Mesendoderm (in vitro differentiated cells): ENCODE results near the gene IL26.
"Not testable (repeated sequence)": the region's sequence is repeated elsewhere in the genome, so short reads cannot be mapped to it uniquely, and the experiment has no call there.

Source experiments
- DNase-seq: peaks from one replicate; pipeline ENCODE4 v3.0.0; 2013
- H2AK5ac ChIP-seq: 2 replicates; pipeline ENCODE4 v1.6.1; 2013; ENCODE audit warnings: low read length, inconsistent platforms
- H2BK120ac ChIP-seq: 2 replicates; pipeline ENCODE4 v1.6.1; 2013; ENCODE audit warnings: low read depth, mild to moderate bottlenecking, low read length, moderate library complexity, mixed read lengths
- H2BK15ac ChIP-seq: replicated peaks from 2 replicates; pipeline ENCODE4 v1.6.1; 2013; ENCODE audit warnings: low read depth, mild to moderate bottlenecking, moderate library complexity
- H2BK5ac ChIP-seq: 2 replicates; pipeline ENCODE4 v1.6.1; 2013; ENCODE audit warnings: low read length, inconsistent platforms
- H3K18ac ChIP-seq: 2 replicates; pipeline ENCODE4 v1.6.1; 2013; ENCODE audit warnings: mild to moderate bottlenecking, low read length, mixed read lengths
- H3K23ac ChIP-seq: one replicate; pipeline ENCODE4 v1.6.1; 2013; ENCODE audit warnings: low read length
- H3K27ac ChIP-seq: 2 replicates; pipeline ENCODE4 v1.5.1; 2013; ENCODE audit warnings: low read depth, mild to moderate bottlenecking, inconsistent platforms, low read length, moderate library complexity
- H3K27me3 ChIP-seq: 2 replicates; pipeline ENCODE4 v1.6.1; 2013; ENCODE audit warnings: low read length, control low read depth, mild to moderate bottlenecking, inconsistent platforms; ENCODE audit not compliant: insufficient read depth, poor library complexity
- H3K36me3 ChIP-seq: 2 replicates; pipeline ENCODE4 v1.6.1; 2013; ENCODE audit warnings: low read length, inconsistent platforms; ENCODE audit not compliant: control insufficient read depth, insufficient read depth
- H3K4ac ChIP-seq: one replicate; pipeline ENCODE4 v1.6.1; 2013; ENCODE audit warnings: low read depth, mild to moderate bottlenecking, low read length, moderate library complexity
- H3K4me1 ChIP-seq: 2 replicates; pipeline ENCODE4 v1.6.1; 2013; ENCODE audit warnings: low read depth, low read length, inconsistent platforms; ENCODE audit not compliant: control insufficient read depth
- H3K4me2 ChIP-seq: 2 replicates; pipeline ENCODE4 v1.6.1; 2013; ENCODE audit warnings: low read length
- H3K4me3 ChIP-seq: 2 replicates; pipeline ENCODE4 v1.5.1; 2013; ENCODE audit warnings: mild to moderate bottlenecking, low read length
- H3K56ac ChIP-seq: one replicate; pipeline ENCODE4 v1.6.1; 2013; ENCODE audit warnings: low read length
- H3K79me1 ChIP-seq: 2 replicates; pipeline ENCODE4 v1.6.1; 2013; ENCODE audit warnings: low read length, inconsistent platforms
- H3K79me2 ChIP-seq: 2 replicates; pipeline ENCODE4 v1.6.1; 2013; ENCODE audit warnings: mild to moderate bottlenecking, low read length; ENCODE audit not compliant: control insufficient read depth, insufficient read depth
- H3K9ac ChIP-seq: 2 replicates; pipeline ENCODE4 v1.6.1; 2013; ENCODE audit warnings: low read length, inconsistent platforms
- H4K5ac ChIP-seq: one replicate; pipeline ENCODE4 v1.6.1; 2013; ENCODE audit warnings: low read length
- H4K8ac ChIP-seq: one replicate; pipeline ENCODE4 v1.6.1; 2013; ENCODE audit warnings: low read depth, mild to moderate bottlenecking, control low read depth, low read length, moderate library complexity
- WGBS: extraction: QIAGEN DNeasy Blood & Tissue Kit; methylation state at CpG from one replicate; pipeline ENCODE4 v1.1.7; 2013; ENCODE audit warnings: low lambda C conversion rate, missing lambda C conversion rate; ENCODE audit not compliant: insufficient coverage; ENCODE audit errors: extremely low coverage; 5-methylcytosine and 5-hydroxymethylcytosine counted together

Gene IL26

GRCh38 chr12:68176257-68176656, 49.4 kb downstream of the IL26 start:
- Histone ChIP-seq H2BK5ac (no peak overlapping the region), H2BK15ac (no peak overlapping the region), H4K8ac (no peak overlapping the region), H3K23ac (no peak overlapping the region), H3K9ac (no peak overlapping the region), H3K79me1 (no peaks in the 10 kb centered on the region), H3K4me2 (no peak overlapping the region), H3K27ac (no peak overlapping the region), H3K27me3 (no peaks in the 10 kb centered on the region), H3K56ac (no peak overlapping the region), H2AK5ac (no peak overlapping the region), H3K4me3 (no peak overlapping the region), H3K4ac (no peak overlapping the region), H3K4me1 (no peaks in the 10 kb centered on the region), H3K36me3 (no peaks in the 10 kb centered on the region), H2BK120ac (no peak overlapping the region), H3K79me2 (no peaks in the 10 kb centered on the region), H3K18ac (no peak overlapping the region), H4K5ac (no peak overlapping the region)
- no peak for DNase-seq

DNA sequence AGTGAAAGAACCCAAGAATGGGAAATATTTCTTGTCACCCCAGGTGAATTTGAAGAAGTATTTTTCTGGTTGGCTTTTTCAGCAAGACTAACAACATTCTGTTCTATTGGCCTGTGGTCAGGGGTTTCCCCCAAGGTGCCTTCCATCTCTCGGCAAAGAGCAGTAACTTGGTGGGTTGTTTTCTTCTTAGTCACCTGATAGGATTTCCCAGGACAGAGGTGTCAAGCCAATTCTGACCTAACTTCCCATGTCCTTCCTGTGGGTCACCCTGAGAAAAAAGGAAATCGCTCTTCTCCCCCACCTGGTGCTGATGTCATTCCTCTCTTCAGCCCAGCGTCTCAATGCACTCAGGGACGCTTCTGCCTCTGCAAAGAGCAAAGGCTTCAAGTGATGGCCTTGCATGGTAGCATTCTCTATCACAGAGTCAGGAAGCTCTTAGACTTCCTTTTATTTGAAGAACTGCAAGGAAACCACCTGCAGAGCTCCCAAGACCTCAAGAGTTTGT, 50.0 kb downstream of the IL26 start:
- H3K4me3 ChIP-seq: no peak overlapping the region
- H3K4me1 ChIP-seq: no peaks in the 10 kb centered on the region
- H4K5ac ChIP-seq: no peak overlapping the region
- DNase-seq: peak; percentile 39
- no peak overlapping the region for H3K9ac ChIP-seq
- H3K18ac ChIP-seq: no peak overlapping the region
- no peak overlapping the region for H2BK15ac ChIP-seq
- H3K36me3 ChIP-seq: no peaks in the 10 kb centered on the region
- H3K79me2 ChIP-seq: no peaks in the 10 kb centered on the region
- no peak overlapping the region for H2AK5ac ChIP-seq
- WGBS: no CpG with 5 or more reads among the region's 4 CpGs
- H3K79me1 ChIP-seq: no peaks in the 10 kb centered on the region
- H3K56ac ChIP-seq: no peak overlapping the region
- no peaks in the 10 kb centered on the region for H3K27me3 ChIP-seq
- H2BK120ac ChIP-seq: no peak overlapping the region
- no peak overlapping the region for H4K8ac ChIP-seq
- H3K4ac ChIP-seq: no peak overlapping the region
- no peak overlapping the region for H3K4me2 ChIP-seq
- no peak overlapping the region for H3K23ac ChIP-seq
- no peak overlapping the region for H2BK5ac ChIP-seq
- no peak overlapping the region for H3K27ac ChIP-seq

GRCh38 chr12:68174761-68175160, 50.8 kb downstream of the IL26 start:
- WGBS: no CpG with 5 or more reads among the region's 3 CpGs

GRCh38 chr12:68173792-68174191, 51.8 kb downstream of the IL26 start:
- no peak overlapping the region for H3K9ac ChIP-seq
- H2BK120ac ChIP-seq: no peak overlapping the region
- no peak overlapping the region for H4K5ac ChIP-seq
- H3K56ac ChIP-seq: no peak overlapping the region
- H3K79me1 ChIP-seq: no peaks in the 10 kb centered on the region
- H3K36me3 ChIP-seq: no peaks in the 10 kb centered on the region
- H2BK5ac ChIP-seq: no peak overlapping the region
- no peak overlapping the region for H2AK5ac ChIP-seq
- H3K27me3 ChIP-seq: no peaks in the 10 kb centered on the region
- H3K4me3 ChIP-seq: no peak overlapping the region
- no peaks in the 10 kb centered on the region for H3K4me1 ChIP-seq
- DNase-seq: no peak
- no peak overlapping the region for H3K4ac ChIP-seq
- H3K23ac ChIP-seq: no peak overlapping the region
- no peak overlapping the region for H3K27ac ChIP-seq
- no peak overlapping the region for H4K8ac ChIP-seq
- H3K18ac ChIP-seq: no peak overlapping the region
- H3K4me2 ChIP-seq: no peak overlapping the region
- no peak overlapping the region for H2BK15ac ChIP-seq
- H3K79me2 ChIP-seq: no peaks in the 10 kb centered on the region

More at GRCh38 chr12:68174761-68175160, 50.8 kb downstream of the IL26 start:
- not testable (repeated sequence) for H3K56ac ChIP-seq, H3K4me2 ChIP-seq, H3K9ac ChIP-seq, H3K18ac ChIP-seq, H3K27ac ChIP-seq, H3K79me2 ChIP-seq, H2AK5ac ChIP-seq, H3K4ac ChIP-seq, H3K4me3 ChIP-seq, H2BK15ac ChIP-seq, H3K27me3 ChIP-seq, H4K8ac ChIP-seq, H2BK120ac ChIP-seq, H4K5ac ChIP-seq, DNase-seq, H3K23ac ChIP-seq, H2BK5ac ChIP-seq, H3K4me1 ChIP-seq, H3K36me3 ChIP-seq, H3K79me1 ChIP-seq

GRCh38 chr12:68170726-68171125, 54.9 kb downstream of the IL26 start:
- H3K27me3 ChIP-seq: no peaks in the 10 kb centered on the region
- H3K79me2 ChIP-seq: no peaks in the 10 kb centered on the region
- H3K4me2 ChIP-seq: no peak overlapping the region
- no peak overlapping the region for H3K23ac ChIP-seq
- no peak overlapping the region for H3K4me3 ChIP-seq
- no peaks in the 10 kb centered on the region for H3K79me1 ChIP-seq
- no peaks in the 10 kb centered on the region for H3K36me3 ChIP-seq
- no peak overlapping the region for H2BK15ac ChIP-seq
- no peak overlapping the region for H2AK5ac ChIP-seq
- H3K9ac ChIP-seq: no peak overlapping the region
- no peaks in the 10 kb centered on the region for H3K4me1 ChIP-seq
- H4K5ac ChIP-seq: no peak overlapping the region
- no peak for DNase-seq
- WGBS: no CpG with 5 or more reads among the region's 2 CpGs
- no peak overlapping the region for H3K56ac ChIP-seq
- no peak overlapping the region for H4K8ac ChIP-seq
- no peak overlapping the region for H3K18ac ChIP-seq
- no peak overlapping the region for H2BK120ac ChIP-seq
- H3K27ac ChIP-seq: no peak overlapping the region
- H2BK5ac ChIP-seq: no peak overlapping the region
- no peak overlapping the region for H3K4ac ChIP-seq

- no peak overlapping the region for H3K4me2 ChIP-seq
- H3K23ac ChIP-seq: no peak overlapping the region
- no peak overlapping the region for H2BK120ac ChIP-seq
- H2BK5ac ChIP-seq: no peak overlapping the region
- no peaks in the 10 kb centered on the region for H3K79me1 ChIP-seq
- no peaks in the 10 kb centered on the region for H3K36me3 ChIP-seq
- H3K27me3 ChIP-seq: no peaks in the 10 kb centered on the region
- no peak overlapping the region for H2BK15ac ChIP-seq
- no CpG with 5 or more reads among the region's 1 CpG for WGBS
- no peak overlapping the region for H3K4me3 ChIP-seq
- no peaks in the 10 kb centered on the region for H3K79me2 ChIP-seq
- H3K56ac ChIP-seq: no peak overlapping the region
- no peak overlapping the region for H3K27ac ChIP-seq
- H3K4me1 ChIP-seq: no peaks in the 10 kb centered on the region
- H3K9ac ChIP-seq: no peak overlapping the region
- DNase-seq: no peak
- no peak overlapping the region for H4K5ac ChIP-seq
- H4K8ac ChIP-seq: no peak overlapping the region
- no peak overlapping the region for H3K18ac ChIP-seq
- H3K4ac ChIP-seq: no peak overlapping the region
- H2AK5ac ChIP-seq: no peak overlapping the region
These were observed 56.3 kb downstream of the IL26 start for GRCh38 chr12:68169213-68169889.
